Measurements from ENCODE around the gene CST11.
A peak's percentile ranks its signal among the peaks of the same experiment; 100 is the strongest.

CST11 gene

DNA sequence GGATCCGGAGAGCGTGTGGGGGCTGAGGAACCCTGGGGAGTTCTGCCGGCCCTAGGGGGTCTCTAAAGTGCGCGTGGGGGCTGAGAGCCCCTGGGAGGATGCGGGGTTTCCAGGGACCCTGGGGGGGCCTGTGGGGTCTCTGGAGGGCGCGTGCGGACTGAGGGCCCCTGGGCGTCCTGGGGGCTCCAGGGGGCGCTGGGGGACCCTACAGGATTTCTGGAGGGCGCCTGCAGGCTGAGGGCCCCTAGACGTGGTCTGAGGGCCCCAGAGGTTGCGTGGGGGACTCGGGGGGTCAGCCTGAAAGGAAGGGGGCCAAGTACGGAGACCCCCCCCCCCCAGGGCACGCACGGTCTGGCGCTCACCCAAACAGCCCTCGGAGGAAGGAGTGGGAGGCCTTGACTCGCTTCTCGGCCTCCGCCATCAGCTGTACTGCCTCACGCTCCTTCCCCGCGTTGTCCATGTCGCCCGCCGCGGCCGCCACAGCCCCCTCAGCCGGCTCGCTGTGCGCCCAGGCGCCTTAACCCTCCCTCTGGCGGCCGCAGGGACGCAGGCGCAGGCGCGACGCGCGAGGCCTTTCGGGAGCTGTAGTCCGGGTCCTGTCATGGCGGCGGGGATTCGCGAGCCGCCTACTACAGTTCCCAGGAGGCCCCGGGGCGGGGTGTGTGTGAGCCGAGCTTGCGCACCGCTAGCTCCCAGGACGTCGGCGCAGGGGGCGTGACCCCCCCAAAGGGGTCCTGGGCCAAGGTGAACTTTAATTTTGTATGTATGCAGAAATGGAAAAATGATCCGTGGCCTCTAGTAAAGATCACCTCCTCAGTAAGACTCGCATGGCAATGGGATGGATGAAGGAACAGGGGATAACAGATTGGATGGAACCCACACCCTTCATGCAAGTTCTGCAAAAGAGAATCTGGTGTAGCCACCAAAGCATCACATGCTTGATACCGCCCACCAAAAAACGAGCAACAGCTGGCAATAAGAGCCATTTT lies 31.4 kb downstream of the CST11 start, which contains the start of gene NAPB:
Gene NAPB (minus strand): TSS at position 546 of the 989 bp plus-strand sequence. CDS start 86 bp downstream, at position 460.
- peak within 1 kb of the TSS; percentile 93 for H3K4me3 ChIP-seq (ENCODE audit: low read depth, low read length)

DNA sequence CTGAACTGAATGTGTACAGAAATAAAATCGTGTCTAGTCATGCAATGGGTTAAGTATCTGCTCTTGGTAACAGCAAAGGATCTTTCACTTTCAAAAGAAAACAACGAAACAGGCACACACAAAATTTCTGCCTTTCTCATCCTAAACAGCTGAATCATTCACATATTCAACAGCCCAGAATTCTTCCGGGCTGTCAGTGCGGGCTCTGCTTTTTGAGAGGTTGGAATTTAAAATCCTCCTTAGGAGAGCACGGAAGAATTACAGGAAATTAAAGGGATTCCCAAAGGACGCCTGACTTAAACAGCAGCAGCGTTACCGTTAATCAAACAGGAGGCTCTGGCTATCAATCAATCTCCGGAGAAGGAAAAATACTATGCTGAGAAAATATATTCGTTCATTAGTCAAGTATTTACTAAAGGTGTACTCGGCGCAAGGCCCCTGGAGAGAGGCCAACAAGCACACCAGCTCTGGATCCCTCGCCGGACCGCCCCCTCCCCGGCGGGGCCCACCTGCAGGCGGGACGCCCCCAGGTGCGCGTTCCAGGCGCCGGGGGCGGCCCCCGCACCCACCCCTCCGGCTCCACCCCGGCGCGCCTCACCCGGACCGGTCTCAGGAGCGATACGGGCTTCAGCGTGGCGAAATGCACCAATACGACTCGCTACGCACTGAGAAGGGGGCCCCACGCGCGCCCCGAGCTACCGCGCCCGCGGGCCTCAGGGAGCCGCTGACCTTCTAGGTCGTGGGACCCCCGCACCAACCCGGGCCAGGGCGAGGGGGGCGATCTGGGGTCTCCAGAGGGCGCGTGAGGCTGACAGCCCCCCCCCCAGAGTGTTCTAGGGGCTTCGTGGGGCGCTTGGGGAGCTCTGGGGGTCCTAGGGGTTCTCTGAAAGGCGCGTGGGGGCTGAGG lies 32.4 kb downstream of the CST11 start:
- H3K4me3 ChIP-seq (ENCODE audit: low read depth, low read length), result peak overlapping the region; percentile 93

GRCh38 chr20:23419657-23419994 lies 33.0 kb downstream of the CST11 start:
- no peak overlapping the region for H3K4me3 ChIP-seq (ENCODE audit: low read depth, low read length)

- H3K4me3 ChIP-seq (ENCODE audit: low read depth, low read length), result no peak overlapping the region
Observed at GRCh38 chr20:23417861-23418260, 34.8 kb downstream of the CST11 start.

DNA sequence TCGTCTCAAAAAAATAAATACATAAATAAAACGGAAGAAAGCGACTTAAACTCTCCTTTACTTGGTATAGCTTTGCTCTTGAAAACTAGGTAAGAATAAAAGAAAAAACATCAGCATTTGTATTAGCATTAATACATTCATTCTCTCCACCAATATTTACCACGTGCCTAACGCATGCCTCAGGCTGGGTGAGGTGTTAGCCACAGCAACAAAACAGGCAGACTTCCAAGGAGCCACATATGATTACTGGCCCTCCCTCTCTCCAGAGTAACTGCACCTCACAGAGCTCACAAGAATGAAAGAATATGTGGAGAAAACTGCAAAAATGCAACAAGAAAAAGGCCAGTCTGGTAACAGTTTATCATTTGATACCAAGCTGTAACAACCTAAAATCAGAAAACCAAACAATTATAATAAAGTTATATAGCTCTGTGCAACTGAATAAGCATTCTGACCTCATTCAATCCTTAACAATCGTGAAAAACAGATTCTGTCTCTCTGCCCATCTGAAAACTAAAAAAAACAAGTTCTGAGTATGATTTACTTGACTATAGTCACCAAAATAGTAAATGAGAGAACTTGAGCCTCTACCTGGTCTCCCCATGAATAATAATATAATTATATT lies 36.6 kb downstream of the CST11 start:
- H3K4me3 ChIP-seq (ENCODE audit: low read depth, low read length), result no peak overlapping the region

- H3K4me3 ChIP-seq (ENCODE audit: low read depth, low read length), result no peak overlapping the region
Observed at GRCh38 chr20:23415555-23415954, 37.1 kb downstream of the CST11 start.

- H3K4me3 ChIP-seq (ENCODE audit: low read depth, low read length), result no peak overlapping the region
Observed at GRCh38 chr20:23414526-23415188, 38.0 kb downstream of the CST11 start.

GRCh38 chr20:23413862-23414422 lies 38.7 kb downstream of the CST11 start:
- H3K4me3 ChIP-seq (ENCODE audit: low read depth, low read length), result no peak overlapping the region

- H3K4me3 ChIP-seq (ENCODE audit: low read depth, low read length), result no peak overlapping the region
Observed at GRCh38 chr20:23412026-23412425, 40.6 kb downstream of the CST11 start.

DNA sequence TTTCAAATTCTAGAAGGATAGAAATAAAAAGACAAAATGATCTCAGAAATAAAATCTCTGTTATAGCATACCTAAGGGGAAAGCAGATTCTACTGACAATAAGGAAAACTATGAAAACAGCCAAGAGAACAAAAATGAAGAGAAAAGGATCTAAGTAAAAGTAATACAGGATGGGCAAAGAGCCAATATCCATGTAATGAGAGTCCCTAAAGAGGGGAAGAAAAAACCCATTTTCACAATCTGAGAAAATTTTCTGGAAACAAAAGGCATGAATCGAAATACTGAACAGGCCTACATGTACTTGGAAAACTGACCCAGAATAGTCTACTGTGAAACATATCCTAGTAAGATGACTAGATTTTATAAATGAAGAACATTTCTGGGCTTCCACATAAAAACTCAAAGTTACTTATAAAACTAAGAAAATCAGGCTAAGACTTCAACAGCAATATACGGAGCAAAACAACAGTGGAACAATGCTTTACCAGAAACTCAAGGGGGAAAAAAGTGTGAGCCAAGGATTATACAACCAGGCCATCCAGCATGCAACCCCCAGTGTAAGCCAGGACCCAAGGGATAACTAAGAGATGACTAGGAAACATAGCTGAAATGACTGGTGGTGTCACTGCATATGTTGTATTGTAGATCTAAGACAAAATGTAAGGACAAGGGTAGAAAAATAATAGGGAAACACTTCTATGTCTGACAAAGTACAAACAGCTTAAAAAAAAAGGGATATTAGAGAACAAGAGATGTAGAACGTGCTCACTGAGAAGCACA lies 41.6 kb downstream of the CST11 start:
- H3K4me3 ChIP-seq (ENCODE audit: low read depth, low read length), result no peak overlapping the region

DNA sequence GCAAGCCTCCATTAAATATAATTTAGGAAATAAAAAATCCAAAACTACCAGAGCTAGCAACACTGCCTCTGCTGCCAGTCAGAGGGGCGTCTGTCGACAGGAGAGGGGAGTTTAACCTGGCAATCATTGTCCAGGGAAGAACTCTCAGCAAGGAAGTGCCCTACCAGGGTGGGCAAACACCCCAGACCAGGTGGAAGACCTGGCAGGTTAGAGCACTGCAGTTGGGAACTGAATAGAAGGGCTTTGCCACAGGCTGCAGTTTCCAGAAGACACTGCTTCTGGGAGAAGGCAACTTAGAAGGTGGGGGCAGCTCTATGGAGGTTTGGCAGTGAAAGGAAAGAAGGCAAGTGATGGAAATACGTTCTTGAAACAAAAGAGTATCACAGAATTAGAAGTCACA lies 42.9 kb downstream of the CST11 start:
- no peak overlapping the region for H3K4me3 ChIP-seq (ENCODE audit: low read depth, low read length)

DNA sequence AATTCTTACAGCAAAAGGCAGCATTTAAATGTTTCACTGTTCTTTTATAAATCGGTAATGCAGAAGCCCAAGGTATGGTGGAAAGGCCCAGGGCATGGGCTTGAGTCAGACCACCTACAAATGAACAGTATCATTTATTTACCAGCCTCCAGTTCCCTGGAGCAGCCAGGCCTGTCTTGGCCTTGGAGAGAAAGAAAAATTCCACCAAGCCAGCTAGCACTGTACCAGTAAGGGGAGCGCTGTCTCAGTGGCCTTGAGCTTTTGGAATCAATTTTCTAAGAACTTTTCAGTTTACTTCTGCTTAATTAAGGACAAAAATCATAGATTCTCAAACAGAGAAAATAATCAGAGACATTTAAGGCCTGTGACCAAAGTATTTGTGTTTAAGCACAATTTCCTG lies 43.7 kb downstream of the CST11 start:
- H3K4me3 ChIP-seq (ENCODE audit: low read depth, low read length), result no peak overlapping the region

- H3K4me3 ChIP-seq (ENCODE audit: low read depth, low read length), result no peak overlapping the region
Observed at GRCh38 chr20:23407781-23408464, 44.8 kb downstream of the CST11 start.

- no peak overlapping the region for H3K4me3 ChIP-seq (ENCODE audit: low read depth, low read length)
Observed at GRCh38 chr20:23406880-23407279, 45.8 kb downstream of the CST11 start.

GRCh38 chr20:23404196-23404595 lies 48.5 kb downstream of the CST11 start:
- no peak overlapping the region for H3K4me3 ChIP-seq (ENCODE audit: low read depth, low read length)

GRCh38 chr20:23403751-23404150 lies 48.9 kb downstream of the CST11 start:
- H3K4me3 ChIP-seq (ENCODE audit: low read depth, low read length), result no peak overlapping the region

DNA sequence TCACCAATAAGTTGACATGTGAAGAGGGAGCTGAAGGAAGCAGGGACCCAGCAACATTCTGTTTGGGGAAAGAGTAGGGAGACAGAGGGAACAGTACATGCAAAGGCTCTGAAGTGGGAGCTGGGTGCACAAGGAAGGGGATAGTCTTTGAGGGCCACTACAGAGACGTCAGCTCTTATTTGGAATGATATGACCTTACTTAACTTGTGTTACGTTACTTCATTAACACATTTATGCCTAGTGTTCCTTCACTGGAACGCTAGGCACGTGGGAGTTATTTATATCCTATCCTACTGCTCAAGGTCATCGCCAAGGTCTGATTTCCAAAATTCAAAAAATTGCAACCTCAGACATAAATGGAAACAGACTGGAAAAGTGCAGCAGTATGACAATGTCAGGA lies 51.6 kb downstream of the CST11 start:
- no peak overlapping the region for H3K4me3 ChIP-seq (ENCODE audit: low read depth, low read length)
